Measurements from ENCODE around the gene BUD31. TPM values are rescaled to one million over a fixed set of nuclear protein-coding genes. Genes with fewer than 3 reads are reported as not detected.

BUD31 gene
- total and polyA plus RNA-seq, 2 of the 13 experiments (the other 11 are each of a cell fraction or from before 2014, with no cell fraction given), result 35.1 to 79.1 TPM

DNA sequence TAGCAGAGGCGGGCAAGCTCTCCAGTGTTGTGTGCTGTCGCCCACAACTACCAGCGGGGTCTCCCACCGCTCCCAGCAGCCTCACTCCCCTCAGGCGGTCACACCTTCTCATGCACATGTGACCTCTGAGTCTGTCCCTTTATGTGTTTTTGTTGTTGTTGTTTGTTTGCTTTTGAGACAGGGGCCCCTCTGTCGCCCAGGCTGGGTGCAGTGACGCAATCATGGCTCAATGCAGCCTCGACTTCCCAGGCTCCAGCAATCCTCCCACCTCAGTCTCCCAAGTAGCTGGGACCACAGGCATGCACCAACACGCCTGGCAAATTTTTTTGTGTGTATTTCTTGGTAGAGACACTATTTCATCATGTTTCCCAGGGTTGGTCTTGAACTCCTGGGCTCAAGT, 31.4 kb downstream of the BUD31 start (continued):
- TF ChIP-seq CEBPB (IDR thresholded peaks at IDR 0.05; ENCODE audit: borderline replicate concordance, low read depth, low read length), result peak; percentile 80; the same call in 1 of the 2 replicates
- no peak for TF ChIP-seq ESRRA (CRISPR knock-in tag; IDR thresholded peaks at IDR 0.05; ENCODE audit: low read depth)

DNA sequence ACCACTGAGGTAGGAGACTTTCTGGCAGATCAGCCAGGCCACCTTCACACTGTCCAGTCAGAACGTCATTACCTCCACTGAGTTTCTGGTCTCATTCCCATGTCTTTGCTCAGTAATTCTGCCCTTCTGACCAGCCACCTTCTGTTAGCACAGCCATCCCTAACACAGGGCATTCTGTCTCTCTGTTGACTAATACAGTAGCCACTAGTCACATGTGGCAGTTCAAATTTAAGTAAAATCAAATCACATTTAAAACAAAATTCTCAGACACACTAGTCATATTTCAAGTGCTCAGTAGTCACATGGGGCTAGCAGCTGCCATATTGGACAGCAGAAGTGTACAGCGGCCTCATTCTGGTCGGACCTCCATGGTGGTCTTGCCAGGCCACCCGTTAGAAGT, 37.3 kb downstream of the BUD31 start:
- H3K27me3 ChIP-seq (ENCODE audit: control insufficient read depth in 1 of 2, insufficient read depth in 2 of 2, low read length in 2 of 2), result no peaks in the 10 kb centered on the region
- BruUV-seq (replicated peaks), result no TSS peak
- no peak overlapping the region for H3K9ac ChIP-seq (ENCODE audit: insufficient read depth, low read depth, low read length)
- no peak for ATAC-seq
- peaks cover 3% of the 10 kb centered on the region for H3K79me2 ChIP-seq (ENCODE audit: insufficient read depth, low read length)
- peaks cover 27 to 74% of the 10 kb centered on the region in 2 experiments for H3K36me3 ChIP-seq (replicated peaks in 1 of 2; ENCODE audit: control insufficient read depth in 1 of 2, insufficient read depth in 2 of 2, low read length in 2 of 2)
- no peak overlapping the region for H3K27ac ChIP-seq (ENCODE audit: extremely low read length, insufficient read depth, low read length)
- H2AFZ ChIP-seq (ENCODE audit: low read length), result no peak overlapping the region
- no peak for FAIRE-seq
- no peak for DNase-seq (ENCODE audit: low spot score)
- in situ Hi-C loops (cut with HindIII; ENCODE audit: extremely low pct_ligation_motif_present, low pct_unique_long_range_greater_than_20kb), result no loop called here
- peaks cover 2% of the 10 kb centered on the region; the same call in 1 of the 2 replicates for H4K20me1 ChIP-seq (ENCODE audit: insufficient read depth, low read length)
- no peak overlapping the region for H3K4me3 ChIP-seq (replicated peaks in 1 of 3; ENCODE audit: insufficient read depth in 1 of 3, low read depth in 2 of 3, low read length in 3 of 3)
- no peak overlapping the region for H3K4me2 ChIP-seq (ENCODE audit: low read depth, low read length)
- 100% methylated on average over 4 of the region's 4 CpGs for WGBS (ENCODE audit: low lambda C conversion rate)
- no peaks in the 10 kb centered on the region for H3K9me3 ChIP-seq (ENCODE audit: low read length)
- no peaks in the 10 kb centered on the region for H3K4me1 ChIP-seq (ENCODE audit: insufficient read depth, low read length)
- intact Hi-C loops (cut with micrococcal nuclease; ENCODE audit: unreplicated experiment), result no loop called here
- TF ChIP-seq, protein P1, sequence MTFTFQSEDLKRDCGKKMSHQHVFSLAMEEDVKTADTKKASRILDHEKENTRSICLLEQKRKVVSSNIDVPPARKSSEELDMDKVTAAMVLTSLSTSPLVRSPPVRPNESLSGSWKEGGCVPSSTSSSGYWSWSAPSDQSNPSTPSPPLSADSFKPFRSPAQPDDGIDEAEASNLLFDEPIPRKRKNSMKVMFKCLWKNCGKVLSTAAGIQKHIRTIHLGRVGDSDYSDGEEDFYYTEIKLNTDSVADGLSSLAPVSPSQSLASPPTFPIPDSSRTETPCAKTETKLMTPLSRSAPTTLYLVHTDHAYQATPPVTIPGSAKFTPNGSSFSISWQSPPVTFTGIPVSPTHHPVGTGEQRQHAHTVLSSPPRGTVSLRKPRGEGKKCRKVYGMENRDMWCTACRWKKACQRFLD (CRISPR knock-in tag; IDR thresholded peaks at IDR 0.05; ENCODE audit: borderline replicate concordance), result no peak
- TF ChIP-seq, protein P2, sequence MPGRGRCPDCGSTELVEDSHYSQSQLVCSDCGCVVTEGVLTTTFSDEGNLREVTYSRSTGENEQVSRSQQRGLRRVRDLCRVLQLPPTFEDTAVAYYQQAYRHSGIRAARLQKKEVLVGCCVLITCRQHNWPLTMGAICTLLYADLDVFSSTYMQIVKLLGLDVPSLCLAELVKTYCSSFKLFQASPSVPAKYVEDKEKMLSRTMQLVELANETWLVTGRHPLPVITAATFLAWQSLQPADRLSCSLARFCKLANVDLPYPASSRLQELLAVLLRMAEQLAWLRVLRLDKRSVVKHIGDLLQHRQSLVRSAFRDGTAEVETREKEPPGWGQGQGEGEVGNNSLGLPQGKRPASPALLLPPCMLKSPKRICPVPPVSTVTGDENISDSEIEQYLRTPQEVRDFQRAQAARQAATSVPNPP (CRISPR knock-in tag; IDR thresholded peaks at IDR 0.05), result no peak
- no peak for TF ChIP-seq ZNF776 (CRISPR knock-in tag; IDR thresholded peaks at IDR 0.05)
- TF ChIP-seq, protein P3, sequence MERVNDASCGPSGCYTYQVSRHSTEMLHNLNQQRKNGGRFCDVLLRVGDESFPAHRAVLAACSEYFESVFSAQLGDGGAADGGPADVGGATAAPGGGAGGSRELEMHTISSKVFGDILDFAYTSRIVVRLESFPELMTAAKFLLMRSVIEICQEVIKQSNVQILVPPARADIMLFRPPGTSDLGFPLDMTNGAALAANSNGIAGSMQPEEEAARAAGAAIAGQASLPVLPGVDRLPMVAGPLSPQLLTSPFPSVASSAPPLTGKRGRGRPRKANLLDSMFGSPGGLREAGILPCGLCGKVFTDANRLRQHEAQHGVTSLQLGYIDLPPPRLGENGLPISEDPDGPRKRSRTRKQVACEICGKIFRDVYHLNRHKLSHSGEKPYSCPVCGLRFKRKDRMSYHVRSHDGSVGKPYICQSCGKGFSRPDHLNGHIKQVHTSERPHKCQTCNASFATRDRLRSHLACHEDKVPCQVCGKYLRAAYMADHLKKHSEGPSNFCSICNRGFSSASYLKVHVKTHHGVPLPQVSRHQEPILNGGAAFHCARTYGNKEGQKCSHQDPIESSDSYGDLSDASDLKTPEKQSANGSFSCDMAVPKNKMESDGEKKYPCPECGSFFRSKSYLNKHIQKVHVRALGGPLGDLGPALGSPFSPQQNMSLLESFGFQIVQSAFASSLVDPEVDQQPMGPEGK (CRISPR knock-in tag; IDR thresholded peaks at IDR 0.05), result no peak
- no peak for TF ChIP-seq SOX6 (IDR thresholded peaks at IDR 0.05)
- TF ChIP-seq SOX6 (CRISPR knock-in tag; IDR thresholded peaks at IDR 0.05), result no peak
- no peak for TF ChIP-seq RAD51 (IDR thresholded peaks at IDR 0.05; ENCODE audit: borderline replicate concordance)
- TF ChIP-seq, protein P4, sequence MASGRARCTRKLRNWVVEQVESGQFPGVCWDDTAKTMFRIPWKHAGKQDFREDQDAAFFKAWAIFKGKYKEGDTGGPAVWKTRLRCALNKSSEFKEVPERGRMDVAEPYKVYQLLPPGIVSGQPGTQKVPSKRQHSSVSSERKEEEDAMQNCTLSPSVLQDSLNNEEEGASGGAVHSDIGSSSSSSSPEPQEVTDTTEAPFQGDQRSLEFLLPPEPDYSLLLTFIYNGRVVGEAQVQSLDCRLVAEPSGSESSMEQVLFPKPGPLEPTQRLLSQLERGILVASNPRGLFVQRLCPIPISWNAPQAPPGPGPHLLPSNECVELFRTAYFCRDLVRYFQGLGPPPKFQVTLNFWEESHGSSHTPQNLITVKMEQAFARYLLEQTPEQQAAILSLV (CRISPR knock-in tag; IDR thresholded peaks at IDR 0.05; ENCODE audit: borderline replicate concordance), result no peak
- TF ChIP-seq XBP1 (CRISPR knock-in tag; IDR thresholded peaks at IDR 0.05), result no peak
- TF ChIP-seq, protein P5, sequence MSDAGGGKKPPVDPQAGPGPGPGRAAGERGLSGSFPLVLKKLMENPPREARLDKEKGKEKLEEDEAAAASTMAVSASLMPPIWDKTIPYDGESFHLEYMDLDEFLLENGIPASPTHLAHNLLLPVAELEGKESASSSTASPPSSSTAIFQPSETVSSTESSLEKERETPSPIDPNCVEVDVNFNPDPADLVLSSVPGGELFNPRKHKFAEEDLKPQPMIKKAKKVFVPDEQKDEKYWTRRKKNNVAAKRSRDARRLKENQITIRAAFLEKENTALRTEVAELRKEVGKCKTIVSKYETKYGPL (CRISPR knock-in tag; IDR thresholded peaks at IDR 0.05), result no peak
- ChIA-PET CTCF (ENCODE audit: low intra/inter-chr PET ratio, low total read pairs) (no interaction called here), POLR2A (no interaction called here)

All from HepG2 (cell line).